Fibroblast of lung (primary cell): Measurements from ENCODE around the gene FBRSL1. TPM values are rescaled to one million over a fixed set of nuclear protein-coding genes. Genes with fewer than 3 reads are reported as not detected.
"Not testable (repeated sequence)": the region's sequence is repeated elsewhere in the genome, so short reads cannot be mapped to it uniquely, and the experiment has no call there.

Source experiments
- DNase-seq, 2 donors: peaks; one replicate each; pipeline versions ENCODE4 v3.0.0 to v3.0.0-alpha.2; 2010; ENCODE audit warnings: low read depth in 2 of 2
- H2AFZ ChIP-seq: 2 replicates; pipeline ENCODE4 v1.5.1; 2012; ENCODE audit warnings: low read length, control low read depth, inconsistent platforms
- H3K27ac ChIP-seq: 2 replicates; pipeline ENCODE4 v1.5.1; 2011; ENCODE audit warnings: low read length, control low read depth; ENCODE audit not compliant: insufficient read depth
- H3K27me3 ChIP-seq: 2 replicates; pipeline ENCODE4 v1.5.1; 2011; ENCODE audit warnings: mild to moderate bottlenecking, low read length; ENCODE audit not compliant: control insufficient read depth, insufficient read depth
- H3K36me3 ChIP-seq: 2 replicates; pipeline ENCODE4 v1.5.1; 2011; ENCODE audit warnings: low read length; ENCODE audit not compliant: control insufficient read depth, insufficient read depth
- H3K4me1 ChIP-seq: 2 replicates; pipeline ENCODE4 v1.5.1; 2011; ENCODE audit warnings: low read length; ENCODE audit not compliant: control insufficient read depth, insufficient read depth; ENCODE audit errors: extremely low read depth
- H3K4me2 ChIP-seq: 2 replicates; pipeline ENCODE4 v1.5.1; 2011; ENCODE audit warnings: low read length, control low read depth; ENCODE audit not compliant: insufficient read depth; ENCODE audit errors: extremely low read depth
- H3K4me3 ChIP-seq, 4 experiments: fragments of 200-600 bp in 1 of 4; sonication (generic) in 1 of 4; replicated peaks in 1 of 4; 2 replicates each; pipeline ENCODE4 v1.5.1; 2011 to 2016; ENCODE audit warnings: low read length in 4 of 4, low read depth in 3 of 4, mild to moderate bottlenecking in 3 of 4, control low read depth in 2 of 4, inconsistent platforms in 1 of 4, mixed read lengths in 1 of 4; ENCODE audit not compliant: insufficient read depth in 1 of 4; ENCODE audit errors: control extremely low read depth in 1 of 4
- H3K79me2 ChIP-seq: 2 replicates; pipeline ENCODE4 v1.5.1; 2012; ENCODE audit warnings: mild to moderate bottlenecking, low read length, inconsistent platforms; ENCODE audit not compliant: control insufficient read depth, insufficient read depth
- H3K9ac ChIP-seq: 2 replicates; pipeline ENCODE4 v1.5.1; 2011; ENCODE audit warnings: mild to moderate bottlenecking, low read length, control low read depth; ENCODE audit not compliant: insufficient read depth
- H3K9me3 ChIP-seq: 2 replicates; pipeline ENCODE4 v1.5.1; 2012; ENCODE audit warnings: low read depth, low read length; ENCODE audit not compliant: control insufficient read depth, insufficient read depth
- H4K20me1 ChIP-seq: 2 replicates; pipeline ENCODE4 v1.5.1; 2011; ENCODE audit warnings: low read length; ENCODE audit not compliant: control insufficient read depth, insufficient read depth; ENCODE audit errors: extremely low read depth
- EZH2 ChIP-seq: IDR thresholded peaks from 2 replicates; pipeline ENCODE4 v1.5.1; 2012; ENCODE audit warnings: low read length, control low read depth, mild to moderate bottlenecking; ENCODE audit errors: missing control alignments
- polyA plus RNA-seq, 2 donors: library from polyadenylated mRNA; depleted of rRNA in 1 of 2; stranded (reverse) in 1 of 2; unstranded in 1 of 2; fragments of >200 nt; gene quantifications; 2 replicates each; pipeline ENCODE4 v1.2.1, GENCODE V29; 2011 to 2012; ENCODE audit warnings: missing spikeins in 1 of 2
- total RNA-seq: library from RNA; depleted of rRNA; stranded (reverse); fragments of >200 nt; gene quantifications from 2 replicates; pipeline ENCODE4 v1.2.1, GENCODE V29; 2014
- TF ChIP-seq, protein P1 (sequence below), 2 donors: IDR thresholded peaks in 1 of 2; conservative IDR thresholded peaks in 1 of 2; 1 replicate in 1 of 2; 2 replicates in 1 of 2; pipeline ENCODE4 v1.5.1; 2011 to 2012; ENCODE audit warnings: low read length in 2 of 2, control low read depth in 1 of 2, inconsistent platforms in 1 of 2, low read depth in 1 of 2, mild to moderate bottlenecking in 1 of 2

FBRSL1 gene
- total and polyA plus RNA-seq, 2 donors (not counting 1 experiment from before 2014, with no cell fraction given) = 1.4 to 1.8 TPM

DNA sequence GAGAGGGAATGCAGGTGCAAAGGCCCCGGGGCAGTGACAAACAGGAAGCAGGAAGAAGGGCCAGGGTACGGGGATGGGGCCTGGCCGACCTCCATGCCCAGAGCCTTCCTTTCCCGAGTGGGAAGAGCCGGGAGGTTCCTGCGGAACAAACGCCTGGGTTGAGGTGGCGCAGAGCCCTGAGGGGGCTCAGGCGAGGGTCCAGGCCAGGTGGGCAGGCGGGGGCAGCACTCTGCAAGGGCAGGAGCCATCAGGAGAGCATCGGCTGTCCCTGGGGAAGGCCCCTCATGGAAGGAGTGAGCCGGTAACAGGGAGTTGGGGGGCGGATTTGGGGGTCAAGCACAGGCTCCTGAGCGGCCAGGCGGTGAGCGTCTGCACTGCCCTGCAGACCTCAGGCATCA, 18.1 kb upstream of the FBRSL1 start:
- no peak overlapping the region for H3K4me3 ChIP-seq
- H3K27ac ChIP-seq = no peak overlapping the region
- H4K20me1 ChIP-seq = no peaks in the 10 kb centered on the region
- no peak overlapping the region for H3K4me2 ChIP-seq
- no peak overlapping the region for H3K9ac ChIP-seq
- DNase-seq = no peak
- H3K36me3 ChIP-seq = no peaks in the 10 kb centered on the region
- H3K27me3 ChIP-seq = no peaks in the 10 kb centered on the region
- no peak overlapping the region for H2AFZ ChIP-seq
- no peaks in the 10 kb centered on the region for H3K4me1 ChIP-seq
- TF ChIP-seq, protein P1, sequence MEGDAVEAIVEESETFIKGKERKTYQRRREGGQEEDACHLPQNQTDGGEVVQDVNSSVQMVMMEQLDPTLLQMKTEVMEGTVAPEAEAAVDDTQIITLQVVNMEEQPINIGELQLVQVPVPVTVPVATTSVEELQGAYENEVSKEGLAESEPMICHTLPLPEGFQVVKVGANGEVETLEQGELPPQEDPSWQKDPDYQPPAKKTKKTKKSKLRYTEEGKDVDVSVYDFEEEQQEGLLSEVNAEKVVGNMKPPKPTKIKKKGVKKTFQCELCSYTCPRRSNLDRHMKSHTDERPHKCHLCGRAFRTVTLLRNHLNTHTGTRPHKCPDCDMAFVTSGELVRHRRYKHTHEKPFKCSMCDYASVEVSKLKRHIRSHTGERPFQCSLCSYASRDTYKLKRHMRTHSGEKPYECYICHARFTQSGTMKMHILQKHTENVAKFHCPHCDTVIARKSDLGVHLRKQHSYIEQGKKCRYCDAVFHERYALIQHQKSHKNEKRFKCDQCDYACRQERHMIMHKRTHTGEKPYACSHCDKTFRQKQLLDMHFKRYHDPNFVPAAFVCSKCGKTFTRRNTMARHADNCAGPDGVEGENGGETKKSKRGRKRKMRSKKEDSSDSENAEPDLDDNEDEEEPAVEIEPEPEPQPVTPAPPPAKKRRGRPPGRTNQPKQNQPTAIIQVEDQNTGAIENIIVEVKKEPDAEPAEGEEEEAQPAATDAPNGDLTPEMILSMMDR (conservative IDR thresholded peaks at IDR 0.05 in 1 of 2, IDR thresholded peaks at IDR 0.05 in 1 of 2; ENCODE audit: low read depth in 1 of 2, low read length in 2 of 2) = no peak
- TF ChIP-seq EZH2 = no peak
- H3K79me2 ChIP-seq = no peaks in the 10 kb centered on the region
- no peaks in the 10 kb centered on the region for H3K9me3 ChIP-seq

DNA sequence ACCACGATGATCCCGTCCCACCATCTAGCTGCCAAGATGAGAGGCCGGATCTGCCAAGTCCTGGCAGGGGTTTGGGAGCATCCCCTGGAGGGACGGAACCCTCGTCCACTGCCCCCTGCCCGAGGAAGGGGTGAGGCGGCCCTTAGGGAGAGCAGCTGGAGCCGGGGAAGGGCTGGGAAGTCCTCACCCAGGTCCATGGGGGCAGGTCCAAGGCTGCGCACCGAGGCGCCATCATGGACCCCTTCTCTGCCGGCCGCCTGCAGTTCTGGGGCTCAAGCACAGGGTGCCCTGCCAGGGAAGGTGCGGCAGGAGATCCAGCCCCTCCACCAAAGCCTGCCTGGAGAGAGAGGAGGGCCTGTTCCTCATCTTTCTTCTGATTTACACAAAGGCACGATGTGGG, 17.6 kb upstream of the FBRSL1 start:
- Histone ChIP-seq H3K9me3 (no peaks in the 10 kb centered on the region), H3K36me3 (no peaks in the 10 kb centered on the region), H3K9ac (no peak overlapping the region), H3K4me1 (no peaks in the 10 kb centered on the region), H3K27me3 (no peaks in the 10 kb centered on the region), H4K20me1 (no peaks in the 10 kb centered on the region), H3K79me2 (no peaks in the 10 kb centered on the region), H3K27ac (no peak overlapping the region), H3K4me3 (peak overlapping the region in 1 of 4 experiments; percentile 22), H3K4me2 (no peak overlapping the region), H2AFZ (no peak overlapping the region)
- TF ChIP-seq EZH2 = no peak
- TF ChIP-seq, protein P1 (conservative IDR thresholded peaks at IDR 0.05 in 1 of 2, IDR thresholded peaks at IDR 0.05 in 1 of 2; ENCODE audit: low read depth in 1 of 2, low read length in 2 of 2) = no peak
- DNase-seq = no peak

DNA sequence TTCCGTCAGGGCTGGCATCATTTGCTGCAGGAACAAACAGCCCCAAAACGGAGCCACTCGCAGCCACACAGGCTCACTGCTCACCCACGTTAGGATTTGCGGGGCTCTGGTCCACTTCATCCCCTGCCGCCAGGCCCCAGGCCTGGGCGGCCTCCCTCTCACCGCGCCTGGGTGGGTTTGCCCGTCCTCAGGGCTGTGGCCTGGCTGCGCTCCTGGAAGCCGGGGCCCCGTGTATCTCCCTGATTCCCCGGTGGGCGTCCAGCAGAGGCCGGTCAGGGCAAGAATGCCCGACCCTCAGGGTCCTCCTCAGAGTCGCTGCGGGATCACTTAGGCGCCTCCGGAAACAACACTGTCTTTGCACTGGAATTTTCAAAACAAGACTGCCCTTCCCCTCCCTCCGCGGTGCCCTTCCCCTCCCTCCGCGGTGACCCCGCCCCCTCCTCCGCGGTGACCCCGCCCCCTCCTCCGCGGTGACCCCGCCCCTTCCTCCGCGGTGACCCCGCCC, 15.7 kb upstream of the FBRSL1 start:
- no peak overlapping the region for H3K9ac ChIP-seq
- H3K27me3 ChIP-seq = no peaks in the 10 kb centered on the region
- H4K20me1 ChIP-seq = no peaks in the 10 kb centered on the region
- H3K4me3 ChIP-seq = peak overlapping the region in 1 of 4 experiments; percentile 51
- H3K36me3 ChIP-seq = no peaks in the 10 kb centered on the region
- no peak overlapping the region for H3K27ac ChIP-seq
- H3K4me2 ChIP-seq = no peak overlapping the region
- no peaks in the 10 kb centered on the region for H3K4me1 ChIP-seq
- H2AFZ ChIP-seq = no peak overlapping the region
- H3K9me3 ChIP-seq = no peaks in the 10 kb centered on the region
- no peak for TF ChIP-seq EZH2
- TF ChIP-seq, protein P1 (conservative IDR thresholded peaks at IDR 0.05 in 1 of 2, IDR thresholded peaks at IDR 0.05 in 1 of 2; ENCODE audit: low read depth in 1 of 2, low read length in 2 of 2) = no peak
- DNase-seq = no peak
- no peaks in the 10 kb centered on the region for H3K79me2 ChIP-seq

DNA sequence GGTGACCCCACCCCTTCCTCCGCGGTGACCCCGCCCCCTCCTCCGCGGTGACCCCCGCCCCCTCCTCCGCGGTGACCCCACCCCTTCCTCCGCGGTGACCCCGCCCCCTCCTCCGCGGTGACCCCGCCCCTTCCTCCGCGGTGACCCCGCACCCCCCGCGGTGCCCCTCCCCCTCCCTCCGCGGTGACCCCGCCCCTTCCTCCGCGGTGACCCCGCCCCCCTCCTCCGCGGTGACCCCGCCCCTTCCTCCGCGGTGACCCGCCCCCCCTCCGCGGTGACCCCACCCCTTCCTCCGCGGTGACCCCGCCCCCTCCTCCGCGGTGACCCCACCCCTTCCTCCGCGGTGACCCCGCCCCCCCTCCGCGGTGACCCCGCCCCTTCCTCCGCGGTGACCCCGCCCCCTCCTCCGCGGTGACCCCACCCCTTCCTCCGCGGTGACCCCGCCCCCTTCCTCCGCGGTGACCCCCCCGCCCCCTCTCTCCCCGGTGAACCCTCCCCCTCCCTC, 15.1 kb upstream of the FBRSL1 start:
- H4K20me1 ChIP-seq, DNase-seq, H3K79me2 ChIP-seq, H3K4me1 ChIP-seq, H3K9me3 ChIP-seq, H3K4me3 ChIP-seq, H3K4me2 ChIP-seq, H3K36me3 ChIP-seq, H3K9ac ChIP-seq, H2AFZ ChIP-seq, H3K27ac ChIP-seq, H3K27me3 ChIP-seq: not testable (repeated sequence)
